ENCODE data around the gene ATXN7.

ATXN7 gene

DNA sequence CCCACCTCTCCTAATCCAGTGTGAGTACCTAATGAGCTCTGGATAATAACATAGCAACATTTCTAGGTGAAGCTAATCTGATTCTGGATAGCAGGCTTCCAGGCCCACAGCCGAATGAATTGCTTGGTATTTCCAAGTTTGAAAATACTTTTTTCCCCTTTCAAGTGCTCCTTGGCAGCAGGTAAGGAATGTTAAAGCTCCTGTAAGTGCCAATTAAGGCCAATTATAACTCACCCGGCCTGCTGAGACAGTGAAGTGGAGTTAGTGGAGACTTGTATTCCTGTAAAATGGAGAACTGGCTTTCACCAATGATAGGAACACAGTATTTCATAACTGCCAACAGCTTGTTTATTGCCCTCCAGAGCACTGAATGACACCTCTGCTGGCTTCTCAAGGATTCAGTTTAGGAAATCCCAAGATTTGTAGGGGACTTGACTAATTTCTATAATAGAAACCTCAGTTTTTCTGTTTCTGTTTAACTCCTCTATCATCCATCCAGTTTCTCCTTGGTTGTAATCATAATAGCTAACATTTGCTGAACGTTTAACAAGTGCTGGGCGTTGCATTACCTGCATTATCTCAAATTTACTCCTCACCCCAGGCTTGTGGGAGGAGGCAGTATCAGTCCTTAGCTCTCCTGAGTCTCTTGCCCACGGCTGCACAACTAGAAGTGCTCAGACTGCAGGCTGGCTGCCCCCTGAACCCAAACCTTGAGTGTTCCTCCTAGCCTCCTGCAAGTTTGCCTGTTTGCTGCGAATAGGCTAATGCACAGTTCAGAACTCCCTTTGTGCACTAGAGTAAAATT, 101.2 kb downstream of the ATXN7 start:
- DNase-seq: no peak

DNA sequence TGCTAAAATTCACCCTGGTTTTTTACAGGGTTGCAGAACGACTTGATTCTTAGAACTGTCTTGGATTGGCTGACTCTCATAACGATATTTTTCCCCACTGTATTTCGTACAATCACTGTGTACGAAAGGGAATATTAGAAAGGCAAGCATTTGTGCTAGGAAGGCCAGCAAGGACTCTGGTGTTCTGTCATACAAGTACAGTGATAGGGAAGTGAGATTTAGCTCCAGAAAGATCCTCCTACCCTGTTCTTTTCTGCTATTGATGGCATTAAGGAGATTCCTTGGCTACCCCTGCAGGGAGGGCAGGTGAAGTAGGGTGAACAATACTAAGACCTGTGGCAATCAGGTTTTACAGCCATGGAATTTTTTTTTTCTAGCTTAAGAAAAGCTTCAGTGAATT, 102.3 kb downstream of the ATXN7 start:
- DNase-seq: no peak

DNA sequence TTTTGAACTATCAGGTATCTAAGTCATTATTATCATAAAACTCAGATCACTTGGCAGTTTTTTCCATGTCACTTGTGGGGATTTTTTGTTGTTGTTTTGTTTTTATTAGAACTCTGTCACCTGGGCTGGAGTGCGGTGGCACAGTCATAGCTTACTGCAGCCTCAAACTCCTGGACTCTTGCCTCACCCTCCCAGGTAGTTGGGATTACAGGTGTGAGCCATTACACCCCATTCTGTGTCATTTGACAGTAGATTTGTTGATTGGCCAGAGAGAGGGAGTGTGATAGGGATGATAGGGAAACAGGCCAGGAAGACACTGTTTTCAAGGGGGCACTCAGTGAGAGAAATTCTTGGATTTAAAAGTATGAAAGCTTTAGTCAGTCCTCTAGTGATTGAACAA, 103.2 kb downstream of the ATXN7 start:
- DNase-seq: no peak

DNA sequence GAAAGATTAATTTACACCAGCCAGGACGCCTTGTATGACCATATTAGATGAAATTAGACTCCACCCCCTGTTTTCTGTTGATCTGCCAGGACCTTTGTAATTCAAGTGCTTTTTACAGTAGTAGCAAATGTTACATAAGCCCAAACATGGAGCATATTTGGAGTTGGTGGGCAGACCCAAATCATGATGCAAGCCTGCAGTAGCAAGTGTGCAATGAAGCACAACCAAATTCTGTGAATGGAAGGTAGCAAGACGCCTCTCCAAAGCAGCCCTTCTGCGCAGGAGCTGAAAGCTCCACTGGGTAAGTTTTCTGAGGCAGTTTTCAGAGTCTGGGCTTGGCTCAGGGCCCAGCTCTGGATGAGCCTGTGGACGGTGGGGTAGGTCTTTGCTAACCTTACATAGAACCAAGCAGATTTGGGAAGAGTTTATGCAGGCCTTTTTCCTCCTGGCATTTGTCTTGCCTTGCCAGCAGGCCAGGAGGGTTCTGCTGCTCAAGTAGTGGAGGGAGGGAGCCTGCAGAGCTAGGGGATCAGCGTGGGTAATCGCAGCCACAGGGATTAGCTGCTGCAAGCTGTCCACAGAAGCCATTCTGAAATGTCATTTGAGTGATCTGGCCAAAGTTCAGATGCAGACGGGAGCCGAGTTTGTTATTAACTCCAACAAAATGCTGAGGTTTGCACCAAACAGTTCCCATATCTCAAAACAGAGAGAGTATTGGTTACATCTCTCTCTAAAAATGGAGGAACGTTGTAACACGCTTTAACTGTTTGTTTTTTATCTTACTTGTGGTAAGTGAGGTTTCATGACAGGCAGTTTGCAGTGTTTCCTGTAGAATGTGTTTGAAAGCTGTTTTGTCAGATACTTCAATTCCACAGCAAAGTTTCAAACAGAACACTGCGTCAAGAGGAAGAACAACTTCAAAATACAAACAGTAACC, 104.3 kb downstream of the ATXN7 start:
- DNase-seq: no peak

DNA sequence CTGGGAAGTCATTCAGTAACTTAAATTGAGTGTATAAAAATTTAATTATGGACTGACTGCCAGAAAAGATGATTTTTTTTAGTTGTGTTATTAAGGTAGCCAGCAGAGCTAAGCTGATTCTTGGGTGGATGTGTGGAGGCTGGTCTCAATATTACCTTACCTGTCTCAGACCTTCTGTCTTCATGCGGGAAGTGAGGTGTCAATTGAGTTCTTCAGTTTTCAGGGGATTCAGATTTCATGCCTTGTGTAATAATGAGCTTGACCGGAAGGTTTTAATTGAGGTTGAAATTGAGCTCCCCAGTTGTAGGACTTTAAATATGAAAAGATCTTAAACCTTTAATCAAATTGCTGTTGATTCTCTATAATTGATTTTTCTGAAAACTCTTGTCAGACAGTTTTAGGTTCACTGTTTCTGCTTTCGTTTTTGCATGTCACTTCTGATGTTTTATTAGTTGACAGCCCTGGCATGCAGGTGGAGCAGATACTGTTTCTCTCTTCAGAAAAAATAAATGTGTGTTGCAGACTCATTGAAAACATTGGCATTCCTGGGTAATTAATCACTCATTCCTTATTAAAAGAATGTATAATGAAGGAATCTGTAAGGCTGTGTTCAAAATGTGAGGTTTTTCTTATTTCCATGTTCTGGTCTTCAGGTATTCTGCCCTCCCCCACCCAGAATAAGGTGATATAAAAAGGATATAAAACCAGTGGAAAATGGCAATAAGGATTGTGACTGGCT, 105.1 kb downstream of the ATXN7 start:
- no peak for DNase-seq

DNA sequence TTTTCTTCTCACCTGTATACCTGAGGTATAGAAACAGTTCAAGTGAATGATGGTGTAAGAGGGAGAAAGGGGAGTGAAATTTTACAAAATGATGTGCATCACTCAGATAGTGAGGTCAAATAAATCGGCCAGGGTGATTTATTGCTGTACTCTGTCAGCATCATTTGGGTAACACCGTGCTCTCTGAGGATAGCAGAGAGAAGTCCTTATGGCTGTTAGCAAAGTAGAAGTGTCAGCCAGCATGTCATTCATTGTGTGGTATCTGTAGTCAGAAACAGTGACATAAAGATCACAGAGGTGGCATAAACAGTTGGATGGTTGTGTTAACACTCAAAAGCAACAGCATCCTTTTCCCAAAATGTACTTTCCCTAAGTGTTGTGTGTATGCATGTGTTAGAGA, 106.2 kb downstream of the ATXN7 start:
- DNase-seq: no peak

DNA sequence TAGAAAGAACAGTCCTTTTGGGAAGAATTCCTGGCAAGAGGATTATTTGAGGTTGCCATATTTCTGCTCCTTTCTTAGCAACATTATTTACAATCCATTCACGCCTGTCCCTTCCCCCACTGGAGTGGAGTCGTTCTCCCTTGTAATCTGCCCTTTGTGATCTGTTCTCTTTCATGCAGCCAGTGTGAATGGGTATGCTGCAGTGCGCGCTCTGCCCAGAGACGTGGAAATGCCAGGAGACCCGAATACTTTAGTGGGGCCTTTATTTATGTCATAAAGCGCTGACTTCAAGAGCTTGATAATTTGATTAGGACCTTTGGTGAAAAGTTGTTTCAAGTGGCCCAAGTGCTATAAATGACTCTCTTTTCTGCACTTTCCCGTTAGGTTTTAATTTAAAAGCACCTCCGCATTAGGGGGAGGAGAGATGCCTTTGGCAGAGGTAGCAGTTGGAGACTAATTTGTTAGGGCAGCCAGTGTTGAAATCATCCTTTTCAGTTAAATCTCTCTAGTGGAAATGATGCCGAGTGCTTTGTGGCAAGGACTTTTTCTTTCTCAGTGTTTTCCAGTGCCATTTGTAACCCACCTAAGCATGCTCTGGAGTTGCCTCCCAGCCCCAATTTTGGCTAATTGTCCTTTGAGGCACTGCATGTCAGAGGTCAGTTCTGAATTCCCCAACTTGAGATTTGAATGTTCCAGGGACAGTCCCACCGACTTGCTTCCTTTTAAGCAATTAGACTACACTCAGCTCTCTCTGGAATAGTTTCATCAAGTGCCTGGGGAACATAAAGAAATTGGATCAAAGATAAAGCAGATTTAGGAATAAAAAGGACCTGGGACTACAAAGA, 107.2 kb downstream of the ATXN7 start:
- DNase-seq: no peak

DNA sequence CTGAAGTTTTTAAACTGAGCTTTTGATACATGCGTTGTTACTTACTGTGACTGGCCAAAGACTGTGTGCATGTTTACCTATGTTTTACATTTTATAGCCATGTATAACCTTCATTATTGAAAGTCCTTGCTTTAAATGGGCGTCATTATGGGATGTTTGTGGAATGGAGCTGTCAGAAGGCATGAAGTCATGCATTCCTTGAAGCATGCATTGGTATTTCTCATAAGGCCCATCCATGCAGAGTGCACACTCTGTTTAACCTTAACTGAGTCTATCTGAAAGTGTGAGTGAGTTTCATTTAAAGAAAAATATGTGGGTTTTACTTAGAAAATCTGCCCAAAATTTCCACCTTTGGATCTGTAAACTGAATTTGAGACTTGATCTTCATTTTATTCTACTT, 108.5 kb downstream of the ATXN7 start:
- no peak for DNase-seq

DNA sequence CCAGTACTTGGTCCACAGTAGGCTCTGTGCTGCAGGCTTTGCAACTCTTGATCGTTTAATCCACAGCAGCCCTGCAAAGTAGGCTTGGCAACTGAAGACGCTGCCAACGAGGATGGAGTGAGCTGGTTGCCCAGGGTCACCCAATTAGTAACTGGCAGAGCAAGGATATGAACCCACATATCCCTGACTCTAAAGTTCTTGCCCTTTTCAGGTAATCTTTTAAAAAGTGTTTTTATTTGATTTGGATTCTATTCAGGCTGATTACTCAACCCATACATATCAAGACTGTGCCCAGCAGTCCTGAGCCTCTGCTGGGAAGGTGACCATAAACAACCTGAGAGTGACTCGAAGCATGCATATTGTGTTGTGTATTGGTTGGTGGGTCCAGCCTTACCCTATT, 109.3 kb downstream of the ATXN7 start:
- no peak for DNase-seq

DNA sequence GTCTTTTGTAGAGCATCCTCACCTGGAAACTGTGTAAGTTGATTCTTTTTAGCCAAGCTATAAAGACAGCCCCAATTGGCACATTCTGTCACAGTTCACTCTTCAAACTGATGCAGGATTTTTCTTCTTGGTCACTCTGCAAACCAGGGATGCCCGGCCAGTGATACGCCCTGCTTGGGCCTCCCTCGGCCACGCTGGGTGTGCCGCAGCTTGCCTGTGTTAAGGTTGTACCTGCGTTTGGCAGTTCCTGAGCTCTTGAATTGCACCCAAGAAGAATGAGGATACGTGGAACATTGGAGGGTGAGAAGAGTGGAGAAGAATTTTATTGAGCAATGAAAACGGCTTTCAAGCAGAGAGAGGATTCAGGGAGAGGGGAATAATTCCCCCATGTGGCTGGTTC, 109.7 kb downstream of the ATXN7 start:
- DNase-seq: no peak

DNA sequence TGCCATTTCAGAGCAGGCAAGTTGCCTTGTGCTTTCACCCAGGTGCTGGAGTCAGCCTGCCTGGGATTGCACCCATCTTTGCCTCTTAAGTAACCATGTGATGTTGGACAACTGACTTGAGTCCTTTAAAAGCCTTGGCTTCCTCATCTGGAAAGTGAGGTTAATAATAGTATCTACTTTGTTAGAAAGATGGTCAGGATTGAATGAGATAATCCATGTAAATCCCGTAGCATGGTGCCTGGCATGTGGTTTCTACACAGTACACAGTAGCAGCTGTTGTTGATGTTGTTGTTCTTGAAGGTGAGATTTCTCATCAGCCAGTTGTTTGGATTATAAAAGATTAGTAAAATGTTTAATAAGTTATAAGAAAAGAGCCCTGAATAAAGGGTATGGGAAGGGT, 110.8 kb downstream of the ATXN7 start:
- DNase-seq: no peak

DNA sequence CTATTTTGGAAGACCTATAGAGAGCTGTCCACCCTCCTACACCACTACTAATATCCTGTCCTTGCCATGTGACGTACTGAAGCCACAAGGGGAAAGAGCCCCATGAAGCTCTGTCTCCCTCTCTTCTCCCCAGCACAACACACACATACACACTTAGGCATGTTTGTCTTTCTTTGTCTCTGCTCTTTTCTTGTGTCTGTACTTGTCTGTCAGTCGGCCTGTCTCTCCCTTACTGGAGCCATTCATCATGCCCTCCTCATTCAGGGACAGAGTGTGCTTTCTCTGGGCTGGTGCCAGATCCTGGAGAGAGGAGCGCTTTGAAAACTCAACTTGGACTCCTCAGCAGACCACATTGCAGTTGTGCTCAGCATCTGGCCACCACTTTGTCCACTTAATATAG, 112.1 kb downstream of the ATXN7 start:
- no peak for DNase-seq

DNA sequence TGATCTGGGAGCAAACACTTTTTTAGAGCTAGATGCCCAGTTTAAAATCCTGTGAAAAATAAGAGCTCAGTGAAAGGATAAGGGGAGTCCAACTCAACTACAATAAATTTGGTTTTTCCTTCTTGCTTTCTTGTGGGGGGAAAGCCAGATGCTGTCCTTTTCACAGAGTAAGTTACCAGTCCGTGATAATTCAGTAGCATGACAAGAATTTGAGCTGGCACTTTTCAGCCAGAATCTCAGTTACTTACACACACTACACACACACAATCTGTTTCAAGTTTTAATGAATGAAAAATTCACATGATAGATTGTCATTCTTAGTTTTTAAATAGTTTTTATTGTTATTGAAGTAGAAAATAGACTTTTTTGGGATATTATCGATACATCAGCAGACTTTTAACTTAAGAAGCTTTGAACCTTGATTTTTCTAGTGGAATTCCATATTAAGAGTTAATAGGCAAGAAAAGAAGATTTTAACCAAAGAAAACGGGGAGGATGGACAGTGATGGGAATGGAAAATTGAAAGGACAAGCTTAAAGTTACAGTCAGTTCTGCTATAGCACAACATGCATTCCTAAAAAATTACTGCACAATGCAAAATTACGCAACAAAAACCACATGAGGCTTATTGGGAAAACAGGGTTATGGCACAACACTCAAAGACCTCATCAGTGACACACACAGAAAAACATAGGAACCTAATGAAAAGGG, 112.6 kb downstream of the ATXN7 start:
- DNase-seq: no peak

DNA sequence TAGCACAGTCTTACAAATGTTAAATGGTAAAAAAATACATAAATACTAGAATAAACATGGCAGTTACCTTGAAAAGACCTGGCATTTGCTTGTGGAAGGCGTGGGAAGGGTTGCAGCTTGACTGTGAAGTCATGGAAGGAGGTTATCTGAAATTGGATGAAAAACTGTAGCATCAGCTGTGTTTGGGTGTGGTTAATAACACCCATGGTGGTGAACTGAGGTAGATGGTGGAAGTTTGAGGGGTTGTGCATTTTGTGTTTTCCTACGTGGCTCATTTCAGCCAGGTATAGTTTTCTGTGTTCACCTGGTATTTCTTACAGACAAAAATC, 113.2 kb downstream of the ATXN7 start:
- no peak for DNase-seq

DNA sequence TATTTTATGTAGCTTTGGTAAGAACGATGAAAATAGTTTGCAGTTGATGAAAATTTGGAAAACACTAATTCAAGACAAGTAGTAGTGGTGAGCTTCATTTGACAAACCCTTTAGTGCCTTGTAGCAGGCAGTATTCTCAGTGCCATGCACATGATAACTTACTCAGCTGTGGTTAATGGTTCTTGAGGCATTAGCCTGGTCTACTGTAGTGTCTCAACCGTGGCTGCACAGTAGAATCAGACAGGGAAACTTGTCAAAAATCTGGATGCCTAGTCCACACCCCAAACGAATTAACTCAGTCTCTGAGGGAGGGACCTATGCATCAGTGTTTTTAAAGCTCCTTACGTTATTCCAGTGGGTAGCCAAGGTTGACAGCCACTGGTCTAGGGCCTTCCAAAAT, 114.2 kb downstream of the ATXN7 start:
- no peak for DNase-seq

DNA sequence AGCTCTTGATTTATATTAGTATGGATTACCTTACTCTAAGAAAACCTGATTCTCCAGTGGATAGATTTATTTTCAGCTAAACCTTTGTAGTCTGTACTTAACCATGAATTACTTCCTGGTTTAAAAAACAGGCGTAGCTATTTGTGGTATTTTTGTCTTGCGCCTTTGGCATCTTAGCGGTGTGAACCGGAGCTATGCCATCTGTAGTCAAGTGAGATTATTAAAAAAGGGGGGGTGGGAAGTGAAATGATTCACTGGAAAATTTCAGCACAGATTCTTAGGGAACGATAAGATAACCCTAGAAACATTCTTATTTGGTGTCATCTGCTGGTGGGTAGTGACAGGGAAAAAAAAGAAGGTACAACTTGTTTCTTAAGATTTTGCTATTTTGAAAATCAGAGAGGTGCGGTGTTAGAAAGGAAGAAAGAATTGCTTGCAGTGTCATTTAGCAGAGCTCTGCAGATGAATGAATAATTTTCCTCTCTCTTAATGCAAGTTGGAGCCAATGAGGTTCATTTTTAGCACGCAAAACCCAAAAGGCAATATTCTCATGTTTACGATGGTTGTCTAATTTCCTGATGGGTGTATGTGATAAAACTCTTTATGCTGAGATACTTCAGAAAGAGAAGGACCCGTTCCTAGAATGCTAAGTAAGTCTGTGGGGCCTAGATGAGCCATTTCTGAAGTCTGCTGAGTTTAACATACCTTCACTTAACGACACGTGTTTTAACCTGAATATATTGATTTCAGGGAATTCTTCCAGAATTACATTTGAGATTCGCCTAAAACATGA, 115.6 kb downstream of the ATXN7 start:
- no peak for DNase-seq

DNA sequence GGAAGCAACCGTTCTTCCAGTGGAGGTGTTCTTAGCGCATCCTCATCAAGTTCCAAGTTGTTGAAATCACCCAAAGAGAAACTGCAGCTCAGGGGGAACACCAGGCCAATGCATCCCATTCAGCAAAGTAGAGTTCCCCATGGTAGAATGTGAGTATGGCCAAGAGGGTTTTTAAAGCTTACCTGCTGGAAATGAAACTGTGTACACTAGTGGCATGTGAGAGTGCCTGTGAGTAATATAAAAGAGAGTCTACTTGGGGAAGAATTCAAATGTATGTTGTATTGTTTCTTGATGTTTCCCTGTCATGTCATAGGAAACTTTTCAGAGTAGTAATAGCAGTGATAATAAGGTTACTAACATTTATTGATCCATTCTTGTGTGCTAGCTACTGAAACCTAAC, 116.4 kb downstream of the ATXN7 start:
- no peak for DNase-seq

DNA sequence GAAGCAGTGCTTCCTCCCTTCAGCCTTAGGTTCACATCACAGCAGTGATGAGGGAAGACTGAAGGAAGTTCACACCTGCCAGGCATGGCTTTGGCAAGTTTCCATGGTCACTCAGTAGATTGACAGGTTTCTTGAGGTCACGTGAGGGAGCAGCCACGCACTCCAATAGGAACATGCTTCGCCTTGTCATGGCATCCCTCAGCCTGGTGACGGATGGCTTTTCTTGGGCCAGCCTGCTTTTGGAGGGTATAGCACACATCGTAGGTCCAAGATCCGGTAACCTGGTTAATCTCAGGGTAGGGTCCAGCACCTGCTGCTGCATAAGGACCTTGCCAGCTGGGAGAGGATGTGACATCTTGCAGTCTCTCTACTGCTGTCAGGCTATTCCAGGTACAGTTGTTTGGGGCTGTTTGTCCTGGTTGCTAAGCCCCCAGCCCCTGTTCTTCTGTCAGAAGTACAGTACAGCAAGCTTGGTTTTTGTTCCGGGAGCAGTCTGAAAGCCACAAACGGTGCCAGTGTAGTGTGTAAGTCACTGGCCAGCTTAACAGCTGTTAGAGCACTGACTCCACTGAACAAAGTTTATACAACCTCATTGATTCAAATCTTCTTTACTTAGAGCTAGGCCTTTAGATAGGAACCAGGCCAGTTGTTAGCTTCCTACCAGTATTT, 117.3 kb downstream of the ATXN7 start:
- no peak for DNase-seq

DNA sequence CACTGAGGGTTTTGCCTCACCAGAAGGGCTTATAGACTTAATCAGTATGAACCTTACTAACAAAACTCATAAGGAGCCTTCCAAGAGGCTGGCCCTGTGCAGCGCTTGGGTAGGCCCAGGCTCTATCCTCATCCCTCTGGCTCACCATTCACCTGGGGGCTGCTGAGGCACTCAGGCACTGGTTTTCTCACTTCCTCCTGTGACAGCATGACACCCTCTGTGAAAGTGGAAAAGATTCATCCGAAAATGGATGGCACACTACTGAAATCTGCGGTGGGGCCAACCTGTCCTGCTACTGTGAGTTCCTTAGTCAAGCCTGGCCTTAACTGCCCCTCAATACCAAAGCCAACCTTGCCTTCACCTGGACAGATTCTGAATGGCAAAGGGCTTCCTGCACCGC, 118.3 kb downstream of the ATXN7 start:
- no peak for DNase-seq

DNA sequence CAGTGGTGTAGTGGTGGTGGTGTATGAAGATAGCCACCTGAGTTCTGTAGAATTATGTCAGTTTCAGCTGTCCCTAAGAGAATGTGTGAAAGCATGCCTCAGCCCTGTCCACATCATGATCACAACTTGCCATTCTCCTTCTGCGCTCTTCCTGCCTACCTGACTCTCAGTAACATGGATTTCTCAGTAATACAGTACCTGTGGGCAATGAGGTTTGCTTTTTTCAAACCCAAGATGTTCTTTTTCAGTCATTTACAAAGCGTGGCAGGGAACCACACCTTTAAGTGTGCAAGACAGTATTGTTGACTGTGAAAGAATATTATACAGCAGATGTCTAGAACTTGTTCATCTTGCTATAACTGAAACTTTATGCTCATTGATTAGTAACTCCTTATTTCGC, 120.7 kb downstream of the ATXN7 start:
- no peak for DNase-seq

DNA sequence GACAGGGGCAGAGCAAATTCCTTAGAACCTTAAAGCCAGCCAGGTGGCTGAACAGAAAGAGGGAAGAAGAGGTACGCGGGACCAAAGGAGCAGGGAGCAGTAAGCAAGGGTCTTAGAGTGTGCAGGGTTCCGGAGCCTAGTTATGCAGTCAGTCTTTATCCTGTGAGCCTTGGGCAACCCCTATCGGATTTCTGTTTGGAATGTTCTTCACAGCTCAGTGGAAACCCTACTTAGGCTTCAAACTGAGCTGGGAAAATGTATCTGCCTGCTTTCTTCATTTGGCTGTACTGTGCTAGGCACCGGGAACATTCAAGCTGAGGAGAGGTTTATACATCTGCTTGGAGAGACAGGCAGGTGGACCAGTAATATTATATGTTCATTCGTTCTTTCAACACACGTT, 122.5 kb downstream of the ATXN7 start:
- DNase-seq: no peak
